Body of pancreas (tissue), 4 donors: Measurements from ENCODE around the gene CDX2. TPM values are rescaled to one million over a fixed set of nuclear protein-coding genes. Genes with fewer than 3 reads are reported as not detected.

Source experiments
- ATAC-seq: fragments of 150-250 bp; one replicate; pipeline ENCODE4 v1.9.1; 2016
- DNase-seq, 4 donors: peaks; one replicate each; pipeline ENCODE4 v3.0.0-alpha.2; 2019
- H3K27ac ChIP-seq, 4 donors: fragments of 200-600 bp; sonication (generic); 1 replicate in 3 of 4; 2 replicates in 1 of 4; pipeline versions ENCODE4 v1.5.1 to v1.6.1; 2016 to 2019; ENCODE audit warnings: mild to moderate bottlenecking in 1 of 4, mixed read lengths in 1 of 4, moderate library complexity in 1 of 4
- H3K27me3 ChIP-seq, 2 donors: fragments of 200-600 bp; sonication (generic); one replicate each; pipeline ENCODE4 v1.6.0; 2016; ENCODE audit warnings: mild to moderate bottlenecking in 1 of 2
- H3K36me3 ChIP-seq, 2 donors: fragments of 200-600 bp; sonication (generic); replicated peaks in 1 of 2; 2 replicates each; pipeline ENCODE4 v1.5.1; 2016; ENCODE audit warnings: low read depth in 2 of 2; ENCODE audit not compliant: insufficient read depth in 1 of 2
- H3K4me1 ChIP-seq: fragments of 200-600 bp; sonication (generic); one replicate; pipeline ENCODE4 v1.6.0; 2016
- H3K4me3 ChIP-seq, 2 donors: fragments of 200-600 bp; sonication (generic); 1 replicate in 1 of 2; 2 replicates in 1 of 2; pipeline ENCODE4 v1.5.1; 2016 to 2019
- H3K9me3 ChIP-seq, 3 donors: fragments of 200-600 bp; sonication (generic); 1 replicate in 2 of 3; 2 replicates in 1 of 3; pipeline ENCODE4 v1.5.1; 2016
- POLR2A ChIP-seq, 3 donors: fragments of 450-650 bp; IDR thresholded peaks; one replicate each; pipeline ENCODE4 v1.6.1; 2016; ENCODE audit warnings: antibody characterized with exemption in 3 of 3, mild to moderate bottlenecking in 2 of 3
- WGBS, 2 donors: methylation state at CpG; one replicate each; pipeline ENCODE4 v1.1.5; 2017; 5-methylcytosine and 5-hydroxymethylcytosine counted together
- intact Hi-C: fragments of 100-400 bp; cut with DNase I; formaldehyde crosslinking; loops from one replicate; pipeline ENCODE4 v1.15.1; 2023
- total RNA-seq, 2 donors: library from RNA; depleted of rRNA; stranded (reverse); fragments of >200 nt; gene quantifications; one replicate each; pipeline ENCODE4 v1.1.0, GENCODE V29; 2016
- TF ChIP-seq, protein P1 (sequence below), 7 experiments: fragments of 450-650 bp in 4 of 7; fragments of 200-600 bp in 3 of 7; sonication (generic) in 3 of 7; IDR thresholded peaks; one replicate each; pipeline ENCODE4 v1.5.1; 2016 to 2019; ENCODE audit warnings: antibody characterized with exemption in 7 of 7

CDX2 gene
- total RNA-seq, 2 donors from 2014 or later, result 1.3 to 1.6 TPM

DNA sequence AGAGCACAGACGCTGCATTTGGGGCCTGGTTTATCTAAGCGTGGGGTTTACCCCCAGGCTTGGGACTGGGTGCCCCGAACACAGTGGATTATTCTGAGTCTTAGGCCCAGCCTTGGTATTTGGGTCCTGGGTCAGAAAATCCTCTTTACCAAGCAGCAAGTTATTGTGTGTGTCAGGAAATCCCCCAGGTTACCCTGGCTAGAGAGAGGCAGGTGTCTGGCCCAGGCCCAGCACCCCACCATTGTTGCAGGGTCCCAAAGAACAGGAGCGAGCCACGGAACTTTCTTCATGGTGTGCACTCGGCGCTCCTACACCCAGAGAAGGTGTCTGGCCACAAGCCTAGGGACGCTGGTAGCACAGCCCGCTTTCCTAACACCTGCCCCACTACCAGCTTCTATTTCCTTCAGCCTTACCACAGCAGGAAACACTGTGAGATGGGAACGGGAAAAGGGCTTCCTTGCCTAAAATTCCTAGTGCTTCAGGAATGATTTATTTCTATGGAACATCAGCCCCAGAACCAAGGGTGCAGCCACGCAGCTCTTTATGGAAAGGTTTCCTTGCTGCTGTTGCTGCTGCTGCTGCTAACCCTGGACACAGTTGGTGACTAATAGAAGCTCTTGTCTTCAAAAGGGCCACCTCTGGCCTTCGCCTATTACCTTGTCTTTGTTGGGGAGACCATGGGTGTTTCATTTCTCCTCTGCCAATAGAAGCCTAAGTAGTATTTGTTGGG, 7.4 kb upstream of the CDX2 start:
- 50 to 60% methylated on average over 9 to 12 of the region's 12 CpGs for WGBS, 2 donors
- intact Hi-C loops, result no loop called here
- Histone ChIP-seq H3K27ac (no peak overlapping the region), H3K27me3 (peaks cover 7 to 25% of the 10 kb centered on the region in 2 donors), H3K4me3 (no peak overlapping the region), H3K36me3 (no peaks in the 10 kb centered on the region), H3K4me1 (peaks cover 38% of the 10 kb centered on the region), H3K9me3 (no peaks in the 10 kb centered on the region)
- peak in 1 of 4 donors; percentile 3 for DNase-seq
- ATAC-seq, result no peak
- TF ChIP-seq, protein P1, sequence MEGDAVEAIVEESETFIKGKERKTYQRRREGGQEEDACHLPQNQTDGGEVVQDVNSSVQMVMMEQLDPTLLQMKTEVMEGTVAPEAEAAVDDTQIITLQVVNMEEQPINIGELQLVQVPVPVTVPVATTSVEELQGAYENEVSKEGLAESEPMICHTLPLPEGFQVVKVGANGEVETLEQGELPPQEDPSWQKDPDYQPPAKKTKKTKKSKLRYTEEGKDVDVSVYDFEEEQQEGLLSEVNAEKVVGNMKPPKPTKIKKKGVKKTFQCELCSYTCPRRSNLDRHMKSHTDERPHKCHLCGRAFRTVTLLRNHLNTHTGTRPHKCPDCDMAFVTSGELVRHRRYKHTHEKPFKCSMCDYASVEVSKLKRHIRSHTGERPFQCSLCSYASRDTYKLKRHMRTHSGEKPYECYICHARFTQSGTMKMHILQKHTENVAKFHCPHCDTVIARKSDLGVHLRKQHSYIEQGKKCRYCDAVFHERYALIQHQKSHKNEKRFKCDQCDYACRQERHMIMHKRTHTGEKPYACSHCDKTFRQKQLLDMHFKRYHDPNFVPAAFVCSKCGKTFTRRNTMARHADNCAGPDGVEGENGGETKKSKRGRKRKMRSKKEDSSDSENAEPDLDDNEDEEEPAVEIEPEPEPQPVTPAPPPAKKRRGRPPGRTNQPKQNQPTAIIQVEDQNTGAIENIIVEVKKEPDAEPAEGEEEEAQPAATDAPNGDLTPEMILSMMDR (IDR thresholded peaks at IDR 0.05), result no peak
- no peak for TF ChIP-seq POLR2A (IDR thresholded peaks at IDR 0.05)

DNA sequence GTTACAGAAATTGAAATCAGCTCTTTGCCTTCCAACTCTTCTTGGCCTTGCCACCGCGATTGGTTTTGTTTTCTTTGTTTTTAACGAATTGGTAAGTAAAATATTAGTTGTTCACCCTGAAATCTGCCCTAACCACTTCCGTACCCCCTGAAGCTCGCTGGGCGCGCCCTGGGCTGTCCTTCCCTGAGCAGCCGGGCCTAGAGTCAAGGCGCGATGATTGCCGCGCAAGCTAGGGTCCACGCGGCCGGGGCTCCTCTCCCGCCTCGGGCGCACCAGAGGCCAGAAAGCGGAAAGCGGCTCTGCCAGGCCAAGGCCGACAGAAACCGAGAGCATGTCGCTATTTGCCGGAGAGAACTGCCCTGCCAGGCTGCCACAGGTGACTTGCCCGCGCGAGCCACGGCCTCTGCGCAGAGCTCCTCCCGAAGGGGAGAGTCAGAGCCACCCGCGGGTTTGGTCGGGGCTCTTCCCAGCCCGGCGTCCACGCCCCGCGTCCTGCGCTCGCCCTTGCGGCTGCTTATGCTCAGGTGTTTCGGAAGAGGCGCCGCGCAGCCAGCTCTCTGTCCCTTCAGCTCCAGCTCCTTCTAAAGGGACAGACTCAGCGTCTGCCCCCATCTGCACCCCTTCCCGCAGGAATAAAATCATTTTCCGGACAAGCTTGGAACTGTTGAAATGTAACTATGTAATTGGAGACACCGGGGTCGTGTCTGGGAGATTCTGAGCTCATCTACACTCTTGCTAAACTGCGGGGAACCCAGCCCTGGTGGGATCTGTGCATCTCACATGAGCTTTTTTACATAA, 6.6 kb upstream of the CDX2 start:
- DNase-seq, result peak in 1 of 4 donors; percentile 7
- Histone ChIP-seq H3K9me3 (no peaks in the 10 kb centered on the region), H3K27ac (no peak overlapping the region), H3K27me3 (peaks cover 7 to 25% of the 10 kb centered on the region in 2 donors), H3K4me1 (peaks cover 33% of the 10 kb centered on the region), H3K36me3 (no peaks in the 10 kb centered on the region), H3K4me3 (no peak overlapping the region)
- intact Hi-C loops, result no loop called here
- WGBS, 2 donors, result 38 to 46% methylated on average over 45 to 51 of the region's 51 CpGs
- TF ChIP-seq, protein P1 (IDR thresholded peaks at IDR 0.05), result no peak
- TF ChIP-seq POLR2A (IDR thresholded peaks at IDR 0.05), result no peak
- ATAC-seq, result no peak

DNA sequence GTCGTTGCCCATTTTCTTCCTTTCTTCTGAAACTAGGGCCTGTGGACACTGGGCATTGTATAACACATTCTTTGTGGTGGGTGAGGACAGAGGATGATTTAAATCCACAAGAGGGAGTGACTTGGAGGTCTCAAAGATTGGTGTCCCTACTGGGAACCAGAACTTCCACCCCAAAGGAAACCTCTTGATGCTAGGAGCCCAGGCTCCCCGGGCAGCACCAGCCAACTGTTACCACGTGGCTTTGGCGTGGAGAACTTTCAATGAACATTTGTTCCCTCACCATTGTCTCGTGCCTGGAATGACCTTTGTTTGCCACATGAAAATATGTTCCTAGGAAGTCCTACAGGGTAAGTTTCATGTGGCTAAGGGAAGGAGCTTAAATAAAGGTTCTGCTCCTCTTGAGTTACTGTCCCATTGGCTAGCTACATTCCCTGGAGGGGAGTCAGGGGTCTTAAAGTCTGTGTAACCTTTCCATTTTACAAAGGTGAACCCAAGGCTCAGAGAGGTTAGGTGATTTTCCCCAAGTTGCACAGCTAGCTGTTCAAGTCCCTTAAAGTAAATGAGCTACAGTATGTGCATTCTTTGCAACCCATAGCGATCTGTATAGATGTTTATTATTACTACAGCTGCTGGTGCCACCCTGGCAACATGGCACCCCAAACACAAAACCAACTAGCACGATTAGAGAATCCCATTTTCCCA, 5.0 kb upstream of the CDX2 start:
- WGBS, 2 donors, result 30 to 41% methylated on average over 7 of the region's 7 CpGs
- Histone ChIP-seq H3K27me3 (peaks cover 7 to 15% of the 10 kb centered on the region in 2 donors), H3K4me1 (peaks cover 21% of the 10 kb centered on the region), H3K9me3 (no peaks in the 10 kb centered on the region), H3K27ac (no peak overlapping the region), H3K4me3 (no peak overlapping the region), H3K36me3 (no peaks in the 10 kb centered on the region)
- intact Hi-C loops, result no loop called here
- DNase-seq, result no peak
- ATAC-seq, result no peak
- no peak for TF ChIP-seq POLR2A (IDR thresholded peaks at IDR 0.05)
- TF ChIP-seq, protein P1 (IDR thresholded peaks at IDR 0.05), result no peak

GRCh38 chr13:27973291-27973690, 4.2 kb upstream of the CDX2 start:
- no peak overlapping the region for H3K27ac ChIP-seq
- no peak for ATAC-seq
- H3K36me3 ChIP-seq, result no peaks in the 10 kb centered on the region
- peaks cover 23% of the 10 kb centered on the region for H3K4me1 ChIP-seq
- no peak overlapping the region for H3K4me3 ChIP-seq
- DNase-seq, result no peak
- TF ChIP-seq, protein P1 (IDR thresholded peaks at IDR 0.05), result no peak
- TF ChIP-seq POLR2A (IDR thresholded peaks at IDR 0.05), result no peak
- intact Hi-C loops, result no loop called here
- H3K27me3 ChIP-seq, result peaks cover 4 to 19% of the 10 kb centered on the region in 2 donors
- 55 to 80% methylated on average over 1 to 5 of the region's 5 CpGs for WGBS, 2 donors
- H3K9me3 ChIP-seq, result no peaks in the 10 kb centered on the region
